C4-2B (cell line): ENCODE measurements around the gene EPHA4.

ENCODE experiments used
- CTCF ChIP-seq: fragments of 450-650 bp; conservative IDR thresholded peaks from 2 replicates; pipeline ENCODE4 v1.5.1; 2017; ENCODE audit warnings: mild to moderate bottlenecking
- ZFX ChIP-seq: fragments of 450-650 bp; IDR thresholded peaks from 2 replicates; pipeline ENCODE4 v1.6.1; 2017

GRCh38 chr2:221518935-221519625 lies 53.0 kb downstream of the EPHA4 start:
- TF ChIP-seq CTCF (no peak), ZFX (no peak)
